GM18505 (cell line): ENCODE measurements around the gene NRP1.
"Not testable (repeated sequence)": the region's sequence is repeated elsewhere in the genome, so short reads cannot be mapped to it uniquely, and the experiment has no call there.

ENCODE experiments used
- ATAC-seq: cut with Tn5 transposase; IDR thresholded peaks from one replicate; pipeline ENCODE4 v1.9.1; 2021; ENCODE audit not compliant: unreplicated experiment
- POLR2A ChIP-seq: IDR thresholded peaks from 4 replicates; pipeline ENCODE4 v1.6.1; 2011; ENCODE audit warnings: borderline replicate concordance; ENCODE audit not compliant: insufficient read depth, insufficient read length; ENCODE audit errors: extremely low read depth

The NRP1 gene

GRCh38 chr10:33302208-33302829 lies 32.1 kb downstream of the NRP1 start:
- no peak for ATAC-seq
- no peak for TF ChIP-seq POLR2A

GRCh38 chr10:33301097-33301789 lies 33.2 kb downstream of the NRP1 start:
- ATAC-seq, result no peak
- TF ChIP-seq POLR2A, result no peak

- not testable (repeated sequence) for ATAC-seq
Observed at GRCh38 chr10:33300544-33300943, 33.9 kb downstream of the NRP1 start.

- no peak for ATAC-seq
Observed at GRCh38 chr10:33298893-33299292, 35.6 kb downstream of the NRP1 start.

GRCh38 chr10:33298110-33298509 lies 36.4 kb downstream of the NRP1 start:
- ATAC-seq, result no peak
- TF ChIP-seq POLR2A, result no peak

More at GRCh38 chr10:33298893-33299292, 35.6 kb downstream of the NRP1 start:
- no peak for TF ChIP-seq POLR2A

GRCh38 chr10:33295851-33296250 lies 38.6 kb downstream of the NRP1 start:
- no peak for ATAC-seq
- TF ChIP-seq POLR2A, result no peak

GRCh38 chr10:33293531-33294170 lies 40.8 kb downstream of the NRP1 start:
- no peak for TF ChIP-seq POLR2A
- no peak for ATAC-seq

- TF ChIP-seq POLR2A, result no peak
- ATAC-seq, result no peak
Observed at GRCh38 chr10:33293076-33293475, 41.4 kb downstream of the NRP1 start.

- no peak for ATAC-seq
- no peak for TF ChIP-seq POLR2A
Observed at GRCh38 chr10:33291053-33291592, 43.3 kb downstream of the NRP1 start.

- TF ChIP-seq POLR2A, result no peak
Observed at GRCh38 chr10:33290321-33291052, 44.0 kb downstream of the NRP1 start.

GRCh38 chr10:33289776-33290175 lies 44.7 kb downstream of the NRP1 start:
- ATAC-seq, result no peak
- no peak for TF ChIP-seq POLR2A

More at GRCh38 chr10:33290321-33291052, 44.0 kb downstream of the NRP1 start:
- no peak for ATAC-seq

GRCh38 chr10:33288127-33288526 lies 46.3 kb downstream of the NRP1 start:
- TF ChIP-seq POLR2A, result no peak
- no peak for ATAC-seq

- no peak for ATAC-seq
- no peak for TF ChIP-seq POLR2A
Observed at GRCh38 chr10:33287112-33287511, 47.4 kb downstream of the NRP1 start.

- TF ChIP-seq POLR2A, result no peak
- ATAC-seq, result no peak
Observed at GRCh38 chr10:33286157-33286934, 48.1 kb downstream of the NRP1 start.
